HG02884 (cell line): ENCODE data around the gene NPFFR2.
"Not testable (repeated sequence)": the region's sequence is repeated elsewhere in the genome, so short reads cannot be mapped to it uniquely, and the experiment has no call there.

Experiments
- ATAC-seq: cut with Tn5 transposase; IDR thresholded peaks from one replicate; pipeline ENCODE4 v1.9.1; 2021; ENCODE audit warnings: mild to moderate bottlenecking, moderate library complexity; ENCODE audit not compliant: unreplicated experiment

The NPFFR2 gene

GRCh38 chr4:72031868-72032608 lies at the start of gene NPFFR2:
TSS of gene NPFFR2 (plus strand) at chr4:72032000. CDS start at chr4:72128592, 96,592 bp downstream.
- no peak for ATAC-seq

GRCh38 chr4:71992571-71993312 lies 39.1 kb upstream of the NPFFR2 start:
- no peak for ATAC-seq

GRCh38 chr4:71994559-71994958 lies 37.2 kb upstream of the NPFFR2 start:
- ATAC-seq = no peak

GRCh38 chr4:71995297-71995696 lies 36.5 kb upstream of the NPFFR2 start:
- ATAC-seq = no peak

GRCh38 chr4:72006586-72006985 lies 25.2 kb upstream of the NPFFR2 start:
- no peak for ATAC-seq

- ATAC-seq = no peak
These were observed 19.9 kb upstream of the NPFFR2 start for GRCh38 chr4:72011906-72012305.

GRCh38 chr4:72016011-72016410 lies 15.8 kb upstream of the NPFFR2 start:
- ATAC-seq = no peak

GRCh38 chr4:72019688-72020087 lies 12.1 kb upstream of the NPFFR2 start:
- ATAC-seq = no peak

GRCh38 chr4:72022553-72022952 lies 9.2 kb upstream of the NPFFR2 start:
- ATAC-seq = no peak

- ATAC-seq = no peak
These were observed 23.8 kb downstream of the NPFFR2 start for GRCh38 chr4:72055566-72055965.

GRCh38 chr4:72063726-72064125 lies 31.9 kb downstream of the NPFFR2 start:
- ATAC-seq = no peak

- no peak for ATAC-seq
These were observed 35.3 kb downstream of the NPFFR2 start for GRCh38 chr4:72067051-72067450.

- ATAC-seq = no peak
These were observed 42.0 kb downstream of the NPFFR2 start for GRCh38 chr4:72073816-72074215.

GRCh38 chr4:72076562-72076961 lies 44.8 kb downstream of the NPFFR2 start:
- ATAC-seq = no peak

GRCh38 chr4:72077346-72077745 lies 45.5 kb downstream of the NPFFR2 start:
- ATAC-seq = no peak

- ATAC-seq = peak; percentile 77
These were observed 52.8 kb downstream of the NPFFR2 start for GRCh38 chr4:72084587-72085011.

GRCh38 chr4:72090606-72091005 lies 58.8 kb downstream of the NPFFR2 start:
- ATAC-seq = not testable (repeated sequence)

- ATAC-seq = no peak
These were observed 62.4 kb downstream of the NPFFR2 start for GRCh38 chr4:72094059-72094797.

GRCh38 chr4:72107456-72107855 lies 75.7 kb downstream of the NPFFR2 start:
- ATAC-seq = no peak

GRCh38 chr4:72109364-72109763 lies 77.6 kb downstream of the NPFFR2 start:
- ATAC-seq = no peak

GRCh38 chr4:72109959-72110497 lies 78.2 kb downstream of the NPFFR2 start:
- ATAC-seq = no peak
